CD4-positive, alpha-beta T cell treated with Interleukin-21 for 1 hour (primary cell): ENCODE results near the gene KMT2C.

Experiments
- DNase-seq: peaks from one replicate; pipeline ENCODE4 v3.0.0-alpha.2; 2020

The KMT2C gene

GRCh38 chr7:152131981-152132494, 303.8 kb downstream of the KMT2C start:
- no peak for DNase-seq

- no peak for DNase-seq
Measured at GRCh38 chr7:152130658-152131590, 304.9 kb downstream of the KMT2C start.

GRCh38 chr7:152129682-152130081, 306.1 kb downstream of the KMT2C start:
- DNase-seq: no peak

GRCh38 chr7:152128741-152129461, 306.9 kb downstream of the KMT2C start:
- no peak for DNase-seq

- no peak for DNase-seq
Measured at GRCh38 chr7:152128252-152128651, 307.6 kb downstream of the KMT2C start.

DNA sequence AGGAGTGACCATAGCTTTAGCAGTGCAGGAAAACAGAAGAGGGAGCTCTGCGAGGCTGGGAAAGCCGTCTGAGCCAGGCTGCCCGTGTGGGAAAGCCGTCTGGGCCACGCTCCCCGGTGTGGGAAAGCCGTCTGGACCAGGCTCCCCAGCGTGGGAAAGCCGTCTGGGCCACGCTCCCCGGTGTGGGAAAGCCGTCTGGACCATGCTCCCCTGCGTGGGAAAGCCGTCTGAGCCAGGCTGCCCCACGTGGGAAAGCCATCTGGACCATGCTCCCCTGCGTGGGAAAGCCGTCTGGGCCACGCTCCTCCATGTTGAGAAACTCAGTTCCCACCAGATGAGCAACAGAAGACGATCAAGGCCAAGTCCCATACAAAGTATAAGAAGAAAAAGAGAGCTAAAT, 308.6 kb downstream of the KMT2C start:
- no peak for DNase-seq

DNA sequence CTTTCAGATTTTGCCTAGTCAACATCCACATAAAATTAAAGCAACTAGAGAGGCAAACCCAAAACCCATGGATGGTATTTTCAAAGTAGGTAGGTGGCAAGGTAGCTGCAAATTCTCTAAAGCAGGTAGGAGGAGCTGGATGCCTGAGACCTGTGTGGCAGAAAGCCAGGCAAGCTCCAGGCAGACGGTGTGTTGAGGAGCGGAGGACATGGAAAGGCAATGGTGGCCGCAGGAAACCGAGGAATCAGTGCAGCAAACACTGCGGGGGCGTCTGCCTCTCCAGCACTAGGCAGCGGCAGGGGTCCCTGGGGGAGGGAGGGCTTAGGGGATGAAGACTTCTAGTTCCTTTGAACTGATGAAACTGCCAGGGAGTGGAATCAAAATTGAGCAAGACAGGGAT, 309.1 kb downstream of the KMT2C start:
- no peak for DNase-seq

DNA sequence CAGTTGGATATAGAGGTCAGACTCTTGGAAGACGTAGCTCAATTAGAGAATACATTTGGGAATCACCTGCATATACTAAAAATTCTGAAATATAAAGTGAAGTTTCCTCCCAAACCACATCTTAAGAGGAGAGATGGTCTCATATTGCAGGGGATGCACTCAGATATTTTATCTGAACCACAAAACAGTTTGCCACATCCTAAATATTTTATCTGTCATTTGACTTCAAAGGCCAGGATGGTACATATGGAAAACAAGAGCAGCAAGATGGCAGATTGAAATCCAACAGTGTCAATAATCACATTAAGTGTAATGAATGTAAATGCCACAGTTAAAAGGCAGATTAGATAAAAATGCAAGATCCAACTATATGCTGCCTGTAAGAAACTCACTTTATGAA, 313.3 kb downstream of the KMT2C start:
- no peak for DNase-seq

DNA sequence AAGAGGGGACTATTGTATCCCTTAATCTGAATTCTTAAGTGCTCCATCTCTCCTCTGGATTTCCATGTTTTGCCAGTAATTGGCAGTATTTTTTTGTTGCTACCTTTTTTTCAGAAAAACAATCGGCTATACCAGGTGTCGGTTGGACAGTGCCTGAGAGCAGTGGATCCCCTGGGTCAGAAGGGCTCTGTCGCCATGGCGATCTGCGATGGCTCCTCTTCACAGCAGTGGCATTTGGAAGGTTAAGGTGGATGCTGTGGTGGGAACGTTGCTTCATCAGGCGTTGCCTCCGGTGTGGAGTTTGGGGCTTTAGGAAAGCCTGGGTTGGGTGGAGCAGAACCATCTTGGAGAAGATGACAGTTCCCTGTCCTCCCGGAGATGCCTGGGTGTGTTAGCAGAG, 314.4 kb downstream of the KMT2C start:
- no peak for DNase-seq

GRCh38 chr7:152120776-152121175, 315.0 kb downstream of the KMT2C start:
- DNase-seq: no peak

DNA sequence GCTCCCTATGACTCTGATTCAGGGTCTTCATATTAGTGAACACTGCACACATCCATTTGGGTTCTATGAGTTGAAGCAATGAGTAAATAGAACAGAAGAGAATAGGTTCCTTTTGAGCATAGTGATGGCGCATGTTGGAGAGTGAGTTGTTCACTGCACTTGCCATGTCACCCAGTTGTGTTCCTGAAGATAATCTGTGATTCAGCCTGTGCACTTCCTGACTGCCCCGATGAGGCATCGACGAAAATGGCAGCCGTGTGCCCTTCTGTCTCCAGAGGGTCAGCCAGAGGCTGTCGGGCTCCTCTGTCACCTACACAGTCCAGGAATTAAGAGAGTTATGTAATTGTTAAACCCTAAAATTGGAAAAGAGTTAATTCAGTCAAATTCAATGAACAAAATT, 315.6 kb downstream of the KMT2C start:
- no peak for DNase-seq

DNA sequence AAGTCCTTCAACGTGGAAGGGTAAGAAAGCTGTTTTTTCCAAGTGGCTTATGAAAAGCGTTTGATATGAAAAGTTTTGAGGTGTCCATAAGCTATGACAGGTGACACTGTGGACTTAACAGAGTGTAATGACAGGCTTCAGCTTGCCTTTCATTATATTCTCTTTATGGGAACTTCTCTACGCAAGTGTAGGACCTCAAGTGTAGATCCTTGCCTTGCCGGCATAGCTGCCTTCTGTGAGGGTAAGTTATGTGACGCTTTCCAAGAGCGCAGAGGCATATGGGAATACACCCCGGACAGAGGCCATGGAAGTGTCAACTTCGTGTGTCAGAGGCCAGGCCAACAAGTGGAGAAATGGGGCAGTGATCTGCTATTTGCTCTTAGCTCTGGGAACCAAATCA, 318.4 kb downstream of the KMT2C start:
- no peak for DNase-seq

DNA sequence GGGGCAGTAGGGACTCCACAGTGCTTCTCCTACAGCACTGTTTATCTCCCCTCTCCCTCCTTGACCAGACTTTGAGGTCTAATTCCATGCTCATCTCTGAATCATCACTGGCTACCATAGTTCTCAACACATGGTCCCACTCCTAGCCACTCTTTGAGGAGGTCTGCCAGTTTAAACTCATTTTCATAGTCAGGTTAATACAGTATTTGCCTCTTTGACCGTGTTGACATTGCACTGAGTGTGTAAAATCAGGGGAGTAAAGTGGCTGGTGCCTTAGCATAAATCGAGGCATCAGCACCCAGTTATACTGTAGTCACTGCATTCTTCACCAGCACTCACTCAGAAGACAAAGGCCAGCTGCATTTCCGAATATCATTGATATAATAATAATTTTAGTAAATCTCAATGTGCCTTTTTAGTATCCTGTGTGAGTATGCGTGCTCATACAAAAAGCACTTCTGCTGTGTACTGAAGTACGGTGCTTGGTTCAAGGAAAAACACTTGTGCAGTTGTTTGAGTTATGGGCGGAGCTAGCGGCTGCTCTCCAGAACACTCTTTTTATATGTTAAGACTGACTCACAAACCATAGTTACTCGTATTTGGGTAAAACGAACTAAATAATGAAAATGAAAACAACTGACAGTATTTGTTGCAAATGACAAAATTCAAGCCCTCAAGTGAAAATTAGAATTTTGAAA, 320.6 kb downstream of the KMT2C start:
- DNase-seq: no peak

GRCh38 chr7:152112829-152113228, 323.0 kb downstream of the KMT2C start:
- no peak for DNase-seq

DNA sequence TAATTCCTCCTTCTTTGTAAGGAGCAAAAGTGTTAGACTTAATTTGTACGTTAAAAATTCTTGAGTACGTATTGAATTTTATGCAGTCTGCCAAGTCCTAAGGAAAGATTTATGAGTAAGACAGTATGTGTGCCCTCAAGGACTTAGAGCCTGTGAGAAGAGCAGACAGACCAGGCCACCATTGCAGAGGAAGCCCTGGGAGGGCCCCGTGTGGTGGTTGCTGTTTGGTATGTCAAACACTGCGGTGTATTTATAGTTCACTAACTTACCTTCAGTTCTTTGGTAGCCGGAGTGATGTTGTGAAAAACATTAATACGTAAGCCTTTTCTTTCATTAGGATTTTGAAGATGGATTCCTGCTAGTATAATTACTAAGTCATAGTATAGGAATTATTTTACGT, 327.4 kb downstream of the KMT2C start:
- no peak for DNase-seq

- no peak for DNase-seq
Measured at GRCh38 chr7:152107945-152108344, 327.9 kb downstream of the KMT2C start.

DNA sequence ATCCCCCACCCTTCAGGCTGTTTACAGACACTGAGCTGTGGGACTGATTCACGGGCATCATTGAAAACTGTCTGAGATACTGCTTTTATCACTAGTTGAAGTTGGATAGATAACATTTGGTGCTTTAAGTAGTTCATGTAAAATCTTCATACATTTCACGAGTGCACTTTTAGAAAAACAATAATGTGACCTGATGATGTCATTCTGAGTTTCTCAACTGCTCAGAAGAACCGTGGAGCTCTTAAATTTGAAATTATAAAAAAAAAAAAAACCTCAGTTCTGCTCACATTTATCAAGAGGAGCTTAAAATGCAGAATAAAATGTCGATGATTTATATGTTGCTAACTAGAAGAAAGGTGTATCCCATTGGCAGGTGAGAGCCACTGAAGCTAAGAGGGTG, 328.8 kb downstream of the KMT2C start:
- no peak for DNase-seq

DNA sequence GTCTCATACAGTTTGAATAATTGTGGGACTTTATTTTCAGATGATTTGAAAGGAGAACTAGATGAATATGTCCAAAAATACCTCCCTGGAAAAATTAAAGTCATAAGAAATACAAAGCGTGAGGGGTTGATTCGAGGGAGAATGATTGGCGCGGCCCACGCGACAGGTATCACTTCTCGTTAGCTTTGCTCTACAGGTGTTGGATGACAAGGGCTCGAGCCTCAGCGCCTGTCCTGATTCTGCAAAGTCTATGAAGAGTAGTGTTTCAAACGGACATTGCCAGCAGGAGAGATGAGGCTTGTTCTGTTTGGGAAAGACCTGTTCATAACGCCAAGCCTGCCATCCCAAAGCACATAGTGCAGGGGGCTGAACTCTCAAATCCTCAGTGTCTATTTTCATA, 330.6 kb downstream of the KMT2C start:
- no peak for DNase-seq

- no peak for DNase-seq
Measured at GRCh38 chr7:152103691-152104090, 332.1 kb downstream of the KMT2C start.

GRCh38 chr7:152103066-152103465, 332.7 kb downstream of the KMT2C start:
- DNase-seq: no peak

DNA sequence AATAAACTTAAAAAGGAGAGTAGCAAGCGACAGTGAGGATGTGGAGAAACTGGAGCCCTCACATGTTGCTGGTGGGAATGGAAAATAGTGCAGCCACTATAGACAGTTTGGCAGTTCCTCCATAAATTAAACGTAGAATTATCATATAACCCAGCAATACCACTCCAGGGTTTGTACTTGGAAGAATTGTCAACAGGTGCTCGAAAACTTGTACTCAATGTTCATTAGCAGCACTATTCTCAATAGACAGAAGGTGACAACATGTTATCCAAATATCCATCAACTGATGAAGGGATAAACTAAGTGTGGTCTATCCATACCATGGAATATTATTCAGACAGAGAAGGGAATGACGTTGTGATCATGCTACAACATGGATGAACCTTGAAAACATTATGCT, 338.5 kb downstream of the KMT2C start:
- DNase-seq: no peak

DNA sequence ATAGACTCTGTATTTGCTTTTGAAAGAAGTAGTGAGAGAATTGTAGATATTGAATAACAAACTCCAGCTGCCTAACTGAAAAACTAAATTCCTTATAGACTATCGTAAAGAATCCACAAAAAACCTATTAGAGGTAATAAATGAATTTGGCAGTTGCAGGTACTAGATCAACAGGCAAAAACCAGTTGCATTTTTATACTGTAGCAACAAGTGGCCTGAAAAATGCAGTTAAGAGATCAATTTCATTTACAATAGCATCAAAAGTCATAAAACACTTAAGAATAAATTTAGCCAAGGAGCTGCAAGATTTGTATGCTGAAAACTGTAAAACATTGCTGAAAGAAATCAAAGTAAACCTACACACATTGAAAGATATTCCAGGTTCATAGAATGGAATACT, 340.0 kb downstream of the KMT2C start:
- no peak for DNase-seq

DNA sequence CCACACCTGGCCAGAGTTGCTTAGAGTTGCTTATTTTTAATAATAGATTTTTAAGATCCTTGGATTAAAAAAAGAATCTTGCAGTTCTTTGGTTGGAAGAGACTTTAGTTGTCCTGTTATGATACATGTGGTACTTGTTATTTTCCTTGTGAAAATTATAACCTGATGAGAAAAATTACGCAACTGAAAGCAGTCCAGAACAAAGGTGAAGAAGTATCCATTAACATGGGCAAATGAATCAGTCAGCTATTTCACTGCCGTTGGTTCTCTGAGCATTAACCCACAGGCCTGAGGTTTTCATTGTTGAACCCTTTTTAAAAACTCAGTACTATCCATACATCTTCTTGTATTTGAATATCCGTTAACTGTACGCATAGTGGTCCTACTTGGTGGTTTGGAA, 342.1 kb downstream of the KMT2C start:
- no peak for DNase-seq

- no peak for DNase-seq
Measured at GRCh38 chr7:152090747-152091146, 345.1 kb downstream of the KMT2C start.
